T-cell (primary cell): ENCODE measurements around the gene BRD7. TPM values are rescaled to one million over a fixed set of nuclear protein-coding genes. Genes with fewer than 3 reads are reported as not detected.

Source experiments
- ATAC-seq, 4 experiments: fragments of 200-7000 bp in 3 of 4; fragments of 150-1000 bp in 1 of 4; cut with Tn5 transposase; replicated peaks in 1 of 4; 1 replicate in 3 of 4; 2 replicates in 1 of 4; pipeline ENCODE4 v1.10.0; 2021; ENCODE audit warnings: moderate library complexity in 3 of 4, mild to moderate bottlenecking in 2 of 4, moderate number of reproducible peaks in 1 of 4
- CTCF ChIA-PET, 2 donors: fragments of 300-600 bp; sonication (Branson Sonifier 250); formaldehyde crosslinking; loops; one replicate each; lab custom pipeline; 2022; ENCODE audit warnings: antibody characterized with exemption in 2 of 2; lab: Charles Lee
- POLR2A ChIA-PET, 2 donors: fragments of 300-600 bp; sonication (Branson Sonifier 250); formaldehyde crosslinking; loops; one replicate each; lab custom pipeline; 2022; ENCODE audit warnings: antibody characterized with exemption in 2 of 2; lab: Charles Lee
- DNase-seq, 35 experiments: peaks; one replicate each; pipeline versions ENCODE4 v3.0.0 to v3.0.0-alpha.2; 2013 to 2023
- H3K27ac ChIP-seq: one replicate; pipeline ENCODE4 v1.5.1; 2013; ENCODE audit warnings: low read length
- H3K27me3 ChIP-seq, 2 experiments: replicated peaks in 1 of 2; 1 replicate in 1 of 2; 2 replicates in 1 of 2; pipeline versions ENCODE4 v1.6.1 to v1.7.0; 2013; ENCODE audit warnings: low read length in 1 of 2, mixed read lengths in 1 of 2; ENCODE audit not compliant: control insufficient read depth in 2 of 2, insufficient read depth in 2 of 2; ENCODE audit errors: extremely low read depth in 1 of 2
- H3K36me3 ChIP-seq, 2 donors: 1 replicate in 1 of 2; 2 replicates in 1 of 2; pipeline versions ENCODE4 v1.6.1 to v1.7.0; 2013; ENCODE audit warnings: low read length in 1 of 2; ENCODE audit not compliant: control insufficient read depth in 2 of 2, insufficient read depth in 1 of 2; ENCODE audit errors: extremely low read depth in 1 of 2
- H3K4me1 ChIP-seq, 2 experiments: 1 replicate in 1 of 2; 2 replicates in 1 of 2; pipeline versions ENCODE4 v1.6.1 to v1.7.0; 2013; ENCODE audit warnings: low read length in 2 of 2, mixed read lengths in 1 of 2; ENCODE audit not compliant: insufficient read depth in 2 of 2, control insufficient read depth in 1 of 2; ENCODE audit errors: extremely low read depth in 1 of 2
- H3K4me3 ChIP-seq, 2 donors: 1 replicate in 1 of 2; 2 replicates in 1 of 2; pipeline versions ENCODE4 v1.5.1 to v1.7.0; 2013; ENCODE audit warnings: mild to moderate bottlenecking in 2 of 2, low read length in 1 of 2, moderate library complexity in 1 of 2; ENCODE audit not compliant: control insufficient read depth in 1 of 2; ENCODE audit errors: extremely low read depth in 1 of 2
- H3K9me3 ChIP-seq: 2 replicates; pipeline ENCODE4 v1.7.0; 2013
- H3K27ac Mint-ChIP-seq, 2 donors: one replicate each; pipeline ENCODE4 v1.8.0; 2020 to 2021; ENCODE audit warnings: mild to moderate bottlenecking in 2 of 2, mixed read lengths in 2 of 2
- H3K27me3 Mint-ChIP-seq, 2 donors: one replicate each; pipeline ENCODE4 v1.8.0; 2021 to 2022; ENCODE audit warnings: mixed read lengths in 2 of 2
- H3K36me3 Mint-ChIP-seq: one replicate; pipeline ENCODE4 v1.8.0; 2021; ENCODE audit warnings: mixed read lengths
- H3K4me1 Mint-ChIP-seq, 3 donors: one replicate each; pipeline ENCODE4 v1.8.0; 2020 to 2022; ENCODE audit warnings: mixed read lengths in 3 of 3, mild to moderate bottlenecking in 1 of 3
- H3K4me3 Mint-ChIP-seq, 3 donors: one replicate each; pipeline ENCODE4 v1.8.0; 2020 to 2022; ENCODE audit warnings: mild to moderate bottlenecking in 3 of 3, mixed read lengths in 3 of 3, moderate library complexity in 3 of 3
- H3K9me3 Mint-ChIP-seq, 3 donors: one replicate each; pipeline ENCODE4 v1.8.0; 2020 to 2022; ENCODE audit warnings: mixed read lengths in 3 of 3
- WGBS: methylation state at CpG from one replicate; pipeline ENCODE4 v1.1.5; 2013; ENCODE audit warnings: missing lambda C conversion rate; ENCODE audit not compliant: insufficient coverage; 5-methylcytosine and 5-hydroxymethylcytosine counted together
- total RNA-seq, 35 experiments: library from RNA in 6 of 35; stranded (reverse) in 6 of 35; fragments of 120-200 nt in 1 of 35; gene quantifications; one replicate each; pipeline versions ENCODE4 v1.2.1 to v1.2.4 and lab custom pipeline; 2013 to 2026

Gene BRD7
- total RNA-seq, 5 donors from 2014 or later (not counting 1 experiment from before 2014, with no cell fraction given), result 62.9 to 115 (median 75.4) TPM

- peaks cover 94 to 100% (median 94%) of the 10 kb centered on the region in 3 donors for H3K4me1 Mint-ChIP-seq
- CTCF ChIA-PET, result interaction anchor here in 1 of 2 donors (1.0 kb wide), 2 partner anchors 15 to 83 kb away, joined by 3 read pairs; no protein-coding TSS in a partner anchor
- peak overlapping the region; percentile 93 for H3K27ac ChIP-seq
- H3K9me3 Mint-ChIP-seq, result no peaks in the 10 kb centered on the region
- H3K4me1 ChIP-seq, result peaks cover 63 to 94% of the 10 kb centered on the region in 2 experiments
- no peaks in the 10 kb centered on the region for H3K27me3 ChIP-seq
- H3K27me3 Mint-ChIP-seq, result no peaks in the 10 kb centered on the region
- peaks cover 21% of the 10 kb centered on the region for H3K36me3 Mint-ChIP-seq
- peak overlapping the region in 1 of 2 donors; percentile 25 for H3K4me3 ChIP-seq
- peak overlapping the region in 2 of 3 donors; percentile 85 to 89 for H3K4me3 Mint-ChIP-seq
- POLR2A ChIA-PET, result interaction anchor here (1.0 to 1.2 kb wide), 2 partner anchors 13 to 83 kb away, joined by 3 read pairs; no protein-coding TSS in a partner anchor
- H3K27ac Mint-ChIP-seq, result peak overlapping the region; percentile 99 to 100
- peaks cover 8 to 34% of the 10 kb centered on the region in 2 donors for H3K36me3 ChIP-seq
- 62% methylated on average over 7 of the region's 7 CpGs for WGBS
- H3K9me3 ChIP-seq, result no peaks in the 10 kb centered on the region
- no peak for DNase-seq
- ATAC-seq, result no peak
These were observed 96.6 kb downstream of the BRD7 start for GRCh38 chr16:50272111-50272571.

GRCh38 chr16:50271148-50272041 is 97.4 kb downstream of the BRD7 start:
- H3K36me3 Mint-ChIP-seq, result peaks cover 16% of the 10 kb centered on the region

GRCh38 chr16:50270510-50271147 is 98.2 kb downstream of the BRD7 start:
- peak overlapping the region; percentile 17 to 85 (median 26) for H3K4me3 Mint-ChIP-seq
- H3K4me1 ChIP-seq, result peaks cover 59 to 91% of the 10 kb centered on the region in 2 experiments
- peak overlapping the region; percentile 99 to 100 for H3K27ac Mint-ChIP-seq
- DNase-seq (no peak), ATAC-seq (no peak)
- H3K9me3 ChIP-seq, result no peaks in the 10 kb centered on the region
- 78% methylated on average over 7 of the region's 13 CpGs for WGBS
- H3K36me3 ChIP-seq, result peaks cover 8 to 25% of the 10 kb centered on the region in 2 donors
- CTCF ChIA-PET, result no interaction called here
- no peaks in the 10 kb centered on the region for H3K9me3 Mint-ChIP-seq
- H3K27me3 ChIP-seq, result no peaks in the 10 kb centered on the region
- peaks cover 88 to 94% (median 89%) of the 10 kb centered on the region in 3 donors for H3K4me1 Mint-ChIP-seq
- H3K4me3 ChIP-seq, result peak overlapping the region in 1 of 2 donors; percentile 17
- H3K36me3 Mint-ChIP-seq, result peaks cover 16% of the 10 kb centered on the region
- no peaks in the 10 kb centered on the region for H3K27me3 Mint-ChIP-seq
- POLR2A ChIA-PET, result interaction anchor here in 1 of 2 donors (0.5 kb wide), 1 partner anchor 497 kb away, joined by 4 read pairs; no protein-coding TSS in a partner anchor
- H3K27ac ChIP-seq, result peak overlapping the region; percentile 93

More at GRCh38 chr16:50271148-50272041, 97.4 kb downstream of the BRD7 start:
- 61% methylated on average over 4 of the region's 15 CpGs for WGBS
- peak overlapping the region; percentile 21 to 85 (median 26) for H3K4me3 Mint-ChIP-seq
- POLR2A ChIA-PET, result interaction anchor here (1.0 to 1.2 kb wide), 2 partner anchors 13 to 83 kb away, joined by 3 read pairs; no protein-coding TSS in a partner anchor
- H3K9me3 Mint-ChIP-seq, result no peaks in the 10 kb centered on the region
- peaks cover 89 to 95% (median 89%) of the 10 kb centered on the region in 3 donors for H3K4me1 Mint-ChIP-seq
- DNase-seq, result no peak
- Histone ChIP-seq H3K9me3 (no peaks in the 10 kb centered on the region), H3K4me3 (peak overlapping the region in 1 of 2 donors; percentile 11), H3K27ac (peak overlapping the region; percentile 93), H3K27me3 (no peaks in the 10 kb centered on the region), H3K36me3 (peaks cover 8 to 32% of the 10 kb centered on the region in 2 donors), H3K4me1 (peaks cover 60 to 91% of the 10 kb centered on the region in 2 experiments)
- CTCF ChIA-PET, result no interaction called here
- H3K27me3 Mint-ChIP-seq, result no peaks in the 10 kb centered on the region
- ATAC-seq, result no peak
- peak overlapping the region; percentile 99 to 100 for H3K27ac Mint-ChIP-seq

GRCh38 chr16:50269769-50270509 is 98.8 kb downstream of the BRD7 start:
- Histone ChIP-seq H3K27ac (peak overlapping the region; percentile 20), H3K4me1 (peaks cover 56 to 91% of the 10 kb centered on the region in 2 experiments), H3K27me3 (no peaks in the 10 kb centered on the region), H3K36me3 (peaks cover 8 to 25% of the 10 kb centered on the region in 2 donors), H3K4me3 (peak overlapping the region in 1 of 2 donors; percentile 17), H3K9me3 (no peaks in the 10 kb centered on the region)
- 71% methylated on average over 10 of the region's 12 CpGs for WGBS
- Mint-ChIP-seq H3K27ac (peak overlapping the region; percentile 99 to 100), H3K9me3 (no peaks in the 10 kb centered on the region), H3K4me1 (peaks cover 88 to 94% (median 89%) of the 10 kb centered on the region in 3 donors), H3K36me3 (peaks cover 16% of the 10 kb centered on the region), H3K4me3 (peak overlapping the region; percentile 85 to 95 (median 94)), H3K27me3 (no peaks in the 10 kb centered on the region)
- DNase-seq (peak in 1 of 35 experiments; percentile 11), ATAC-seq (no peak)
- POLR2A ChIA-PET, result interaction anchor here in 1 of 2 donors (0.5 to 0.6 kb wide), 2 partner anchors 25 to 498 kb away, joined by 4 read pairs; no protein-coding TSS in a partner anchor
- CTCF ChIA-PET, result interaction anchor here in 1 of 2 donors (0.6 kb wide), 1 partner anchor 10 kb away, joined by 7 read pairs; no protein-coding TSS in a partner anchor

- Mint-ChIP-seq H3K4me1 (peaks cover 86 to 94% (median 88%) of the 10 kb centered on the region in 3 donors), H3K27ac (peak overlapping the region; percentile 99 to 100), H3K9me3 (no peaks in the 10 kb centered on the region), H3K27me3 (no peaks in the 10 kb centered on the region), H3K36me3 (peaks cover 16% of the 10 kb centered on the region), H3K4me3 (peak overlapping the region; percentile 85 to 95 (median 94))
- Histone ChIP-seq H3K4me3 (peak overlapping the region; percentile 0 to 27), H3K9me3 (no peaks in the 10 kb centered on the region), H3K4me1 (peaks cover 55 to 85% of the 10 kb centered on the region in 2 experiments), H3K36me3 (peaks cover 8 to 25% of the 10 kb centered on the region in 2 donors), H3K27ac (peak overlapping the region; percentile 15), H3K27me3 (no peaks in the 10 kb centered on the region)
- POLR2A ChIA-PET, result interaction anchor here (0.6 to 1.1 kb wide), 4 partner anchors 9 to 517 kb away, joined by 3 to 7 read pairs (median 4); no protein-coding TSS in a partner anchor
- DNase-seq, result peak in 1 of 35 experiments; percentile 13
- 87% methylated on average over 9 of the region's 13 CpGs for WGBS
- no peak for ATAC-seq
- CTCF ChIA-PET, result interaction anchor here (0.6 to 1.4 kb wide), 5 partner anchors 9 to 244 kb away, joined by 3 to 7 read pairs (median 3); partner anchors contain the start of gene CNEP1R1 (in 1 of the 2)
These were observed 99.6 kb downstream of the BRD7 start for GRCh38 chr16:50269061-50269705.
